NK-92 (cell line): ENCODE data around the gene UMODL1.

Experiments used
- DNase-seq: peaks from one replicate; lab custom pipeline; 2025; ENCODE audit not compliant: unreplicated experiment; lab: John Stamatoyannopoulos, UW

The UMODL1 gene

DNA sequence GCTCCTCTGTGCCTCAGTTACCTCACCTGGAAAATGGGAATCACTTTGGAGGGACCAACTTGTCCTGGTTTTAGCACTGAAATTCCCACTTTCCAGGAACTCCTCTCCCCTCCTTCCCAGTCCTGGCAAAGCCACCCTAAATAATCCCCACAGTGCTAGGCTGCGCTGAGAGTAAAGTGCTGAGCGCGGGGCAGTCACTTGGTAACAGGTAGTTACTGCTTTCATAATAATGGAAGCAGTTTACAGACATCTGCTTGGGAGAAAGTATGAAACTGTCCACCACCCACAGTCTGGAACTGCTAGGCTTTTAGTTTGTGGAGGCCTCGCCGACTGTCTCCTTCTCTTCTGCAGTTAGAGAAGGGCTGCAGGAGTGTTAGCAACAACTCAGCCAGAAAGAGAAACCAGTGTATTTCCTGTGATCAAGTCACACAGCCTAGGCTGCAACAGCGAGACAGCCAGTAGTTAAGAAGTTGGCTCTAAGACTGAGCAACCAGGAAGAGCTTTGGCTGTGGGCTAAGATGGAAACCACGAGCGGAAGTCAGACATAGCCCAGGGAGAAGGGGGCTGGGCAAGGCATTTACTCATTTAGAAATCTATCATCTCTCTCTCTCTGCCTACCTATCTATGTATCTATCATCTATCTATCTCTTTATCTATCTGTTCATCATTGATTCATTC lies 117.0 kb downstream of the UMODL1 start:
- no peak for DNase-seq

DNA sequence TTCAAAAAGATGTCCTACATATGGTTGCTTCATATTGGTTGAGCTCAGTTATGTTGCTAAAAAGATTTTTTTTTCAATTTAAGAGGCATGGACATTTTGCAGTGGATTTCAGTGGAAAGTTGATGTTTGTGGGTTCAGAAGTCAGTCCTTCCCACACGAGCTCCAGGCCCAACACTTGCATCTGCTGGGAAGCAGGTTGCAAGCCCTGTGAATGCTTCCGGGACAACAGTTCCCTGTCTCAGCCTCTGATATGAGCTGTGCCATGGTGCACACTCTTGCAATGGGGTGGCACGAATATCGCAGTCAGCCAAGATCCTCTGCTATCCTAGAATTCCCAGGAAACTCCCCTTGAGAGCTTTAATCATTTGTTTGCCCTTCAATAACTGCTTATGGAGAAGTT lies 117.5 kb downstream of the UMODL1 start:
- no peak for DNase-seq

DNA sequence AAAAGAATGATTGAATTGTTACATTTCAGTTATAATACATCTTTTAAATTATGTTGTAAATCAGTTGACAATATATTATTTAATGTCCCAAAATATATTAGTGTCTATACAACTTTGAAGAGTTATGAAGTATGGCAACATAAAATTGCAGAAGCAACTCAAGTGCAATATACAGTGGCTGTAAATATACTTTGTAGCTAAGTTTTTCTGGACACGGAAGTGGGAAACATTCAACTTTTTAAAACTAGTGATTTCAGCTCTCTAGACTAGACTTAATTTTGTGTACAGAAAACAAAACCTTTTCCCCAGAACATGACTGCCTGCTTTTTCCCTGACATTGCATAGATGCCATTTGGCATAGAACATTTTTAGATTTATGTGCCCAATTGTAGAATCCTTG lies 118.3 kb downstream of the UMODL1 start:
- DNase-seq, result no peak

DNA sequence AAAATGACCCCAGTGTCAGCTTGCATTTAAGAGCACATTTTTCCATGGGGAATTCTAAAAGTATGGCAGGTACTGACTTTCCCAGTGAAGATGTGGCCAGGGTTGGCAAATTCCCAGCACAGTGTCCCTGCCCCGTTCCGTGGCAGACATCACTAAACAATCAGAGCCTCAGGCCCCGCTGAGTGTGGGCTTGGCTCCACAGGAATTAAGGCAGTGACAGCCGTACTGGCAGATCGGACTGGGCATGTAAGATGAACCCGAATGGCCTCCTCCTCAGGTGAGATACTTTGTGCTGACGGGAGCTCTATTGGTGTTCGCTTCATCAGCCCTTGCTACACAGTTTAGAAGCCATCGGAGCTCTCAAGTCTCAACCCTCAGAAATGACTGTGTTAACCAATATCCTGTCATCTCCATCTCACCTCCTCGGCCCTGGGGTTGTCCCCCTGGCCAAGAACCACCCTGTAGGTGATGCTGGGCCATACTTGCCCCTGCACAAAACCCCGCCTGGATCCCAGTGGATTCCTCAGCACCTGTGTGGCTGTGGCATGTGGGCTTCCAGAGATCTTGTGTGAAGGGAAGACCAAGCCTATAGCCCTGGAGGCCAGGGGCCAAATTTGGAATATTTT lies 118.9 kb downstream of the UMODL1 start:
- DNase-seq, result no peak

DNA sequence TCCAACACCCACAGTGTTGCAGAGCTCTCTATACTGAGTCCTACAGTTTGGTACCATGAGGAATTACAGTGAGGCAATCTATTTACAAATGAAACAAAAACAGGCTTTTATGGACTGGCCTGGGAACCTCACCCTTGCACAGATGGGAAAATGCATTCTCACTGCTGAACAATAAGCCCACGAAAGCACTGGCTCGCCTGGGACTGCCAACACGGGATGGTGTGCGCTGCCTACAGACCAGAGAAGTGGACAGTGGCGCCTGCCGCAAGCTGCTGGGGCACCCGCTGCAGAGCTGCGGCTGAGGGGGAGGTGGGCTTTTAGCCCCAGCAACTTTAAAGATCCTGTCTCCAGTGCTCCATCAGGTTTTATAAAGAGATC lies 119.4 kb downstream of the UMODL1 start:
- no peak for DNase-seq

DNA sequence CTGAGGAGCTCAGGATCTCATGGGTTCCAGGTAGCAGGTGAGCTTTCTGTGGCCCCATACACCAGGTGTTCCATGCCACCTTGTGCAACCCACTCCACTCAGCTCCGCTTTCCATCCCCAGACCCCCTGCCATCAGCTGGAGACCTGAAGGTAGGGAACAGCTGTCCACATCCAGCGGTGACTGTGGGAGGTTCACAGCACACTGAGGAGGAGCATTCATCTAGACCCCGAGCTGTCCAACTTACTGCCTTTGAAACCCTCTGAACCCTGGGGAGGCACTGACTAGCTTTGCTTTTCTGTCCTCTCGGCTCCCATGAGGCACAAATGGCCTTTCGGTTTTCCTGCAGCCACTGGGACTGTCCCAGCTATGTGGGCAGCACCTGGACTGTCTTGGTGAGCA lies 119.9 kb downstream of the UMODL1 start:
- DNase-seq, result no peak

DNA sequence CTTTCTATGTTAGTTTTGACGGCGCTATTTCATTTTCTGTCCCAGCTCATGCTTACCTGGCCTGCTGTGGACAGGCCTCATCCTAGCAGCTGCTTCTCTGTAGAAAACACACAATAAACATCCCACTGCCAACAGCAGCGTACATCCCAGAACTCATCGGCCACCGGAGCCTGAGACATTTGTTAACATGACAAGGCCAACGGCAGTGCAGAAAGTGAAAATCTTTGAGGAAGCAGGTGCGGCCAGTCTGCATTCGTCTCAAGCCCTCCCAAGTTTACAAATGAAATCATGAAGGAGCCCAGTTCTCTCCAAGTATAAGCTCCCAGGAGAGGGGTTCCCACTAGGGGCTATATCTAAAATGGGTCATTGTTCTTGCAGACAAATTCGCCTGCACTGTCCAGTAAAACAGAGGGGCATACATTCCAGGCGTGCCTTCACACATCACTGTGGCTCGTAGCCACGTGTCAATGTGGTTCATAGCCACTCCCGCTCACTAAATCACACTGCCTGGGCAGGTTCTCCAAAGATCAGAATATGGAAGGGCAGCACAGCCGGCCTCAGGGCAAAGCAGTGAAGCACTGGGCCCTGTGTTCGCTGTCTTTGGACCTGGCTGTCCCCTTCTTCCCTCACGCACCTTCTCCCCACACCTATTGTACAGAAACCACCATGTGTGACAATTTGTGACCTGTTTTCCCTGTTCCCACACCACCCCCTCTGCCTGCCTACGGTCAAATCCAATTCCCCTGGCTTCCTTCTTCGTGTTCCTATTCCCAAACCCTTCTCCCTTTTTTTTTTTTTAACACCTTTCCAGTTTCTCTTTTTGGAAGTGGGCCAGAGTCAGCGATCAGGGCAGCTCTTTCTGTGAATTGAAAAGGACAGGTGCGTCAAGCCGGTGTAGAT lies 120.8 kb downstream of the UMODL1 start:
- no peak for DNase-seq
